ENCODE measurements around the gene APRT.

The APRT gene

DNA sequence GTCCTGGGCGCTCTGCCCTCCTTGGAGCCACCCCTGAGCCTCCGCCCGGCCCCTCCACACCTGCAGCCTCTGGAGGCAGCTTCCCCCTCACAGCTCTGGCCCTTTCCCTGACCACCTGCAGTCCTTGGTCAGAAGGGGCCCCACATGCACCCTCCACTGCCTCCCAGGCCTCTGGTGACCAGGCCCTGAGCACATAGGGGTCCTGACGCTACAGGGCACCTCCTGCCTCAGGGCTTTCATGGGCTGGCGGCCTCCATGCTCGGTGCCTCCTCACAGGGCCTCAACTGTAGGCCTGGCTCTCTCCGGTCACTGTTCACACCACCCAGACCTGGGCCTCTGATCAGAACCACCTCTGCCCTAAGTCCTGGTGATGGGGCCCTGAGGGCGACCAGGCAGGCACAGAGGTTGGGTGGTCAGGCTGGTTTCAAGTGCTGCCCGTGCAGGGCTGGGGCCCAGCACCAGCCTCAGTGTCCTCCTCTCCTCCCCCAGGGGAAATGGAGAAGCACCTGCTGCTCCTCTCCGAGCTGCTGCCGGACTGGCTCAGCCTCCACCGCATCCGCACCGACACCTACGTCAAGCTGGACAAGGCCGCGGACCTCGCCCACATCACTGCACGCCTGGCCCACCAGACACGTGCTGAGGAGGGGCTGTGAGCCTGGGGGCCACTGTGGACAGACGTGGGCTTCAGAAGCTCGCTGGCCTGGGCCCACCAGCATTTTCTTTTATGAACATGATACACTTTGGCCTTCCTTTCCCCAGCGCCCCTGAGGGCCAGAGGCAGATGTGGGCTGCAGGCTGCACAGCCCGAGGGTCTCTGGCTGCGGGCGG lies 3.9 kb downstream of the APRT start:
- no peak for DNase-seq (ENCODE audit: low read depth in 2 of 2)

DNA sequence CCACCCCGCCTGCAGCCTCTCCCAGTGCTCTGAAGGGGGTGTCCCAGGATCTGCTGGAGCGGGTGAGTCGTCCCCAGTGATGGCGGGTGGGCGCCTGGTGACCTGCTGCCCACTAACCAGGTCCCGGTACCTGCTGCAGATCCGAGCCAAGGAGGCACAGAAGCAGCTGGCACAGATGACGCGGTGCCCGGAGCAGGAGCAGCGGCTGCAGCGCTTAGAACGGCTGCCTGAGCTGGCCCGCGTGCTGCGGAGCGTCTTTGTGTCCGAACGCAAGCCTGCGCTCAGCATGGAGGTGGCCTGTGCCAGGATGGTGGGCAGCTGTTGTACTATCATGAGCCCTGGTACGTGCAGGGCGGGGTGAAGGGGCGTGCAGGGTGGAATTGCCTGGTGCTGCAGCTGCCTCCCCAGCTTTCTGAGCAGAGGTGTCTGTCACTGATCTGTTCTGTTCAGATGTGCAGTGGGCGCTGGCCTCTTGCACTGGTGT lies 4.5 kb downstream of the APRT start:
- DNase-seq (ENCODE audit: low read depth in 2 of 2) = no peak

DNA sequence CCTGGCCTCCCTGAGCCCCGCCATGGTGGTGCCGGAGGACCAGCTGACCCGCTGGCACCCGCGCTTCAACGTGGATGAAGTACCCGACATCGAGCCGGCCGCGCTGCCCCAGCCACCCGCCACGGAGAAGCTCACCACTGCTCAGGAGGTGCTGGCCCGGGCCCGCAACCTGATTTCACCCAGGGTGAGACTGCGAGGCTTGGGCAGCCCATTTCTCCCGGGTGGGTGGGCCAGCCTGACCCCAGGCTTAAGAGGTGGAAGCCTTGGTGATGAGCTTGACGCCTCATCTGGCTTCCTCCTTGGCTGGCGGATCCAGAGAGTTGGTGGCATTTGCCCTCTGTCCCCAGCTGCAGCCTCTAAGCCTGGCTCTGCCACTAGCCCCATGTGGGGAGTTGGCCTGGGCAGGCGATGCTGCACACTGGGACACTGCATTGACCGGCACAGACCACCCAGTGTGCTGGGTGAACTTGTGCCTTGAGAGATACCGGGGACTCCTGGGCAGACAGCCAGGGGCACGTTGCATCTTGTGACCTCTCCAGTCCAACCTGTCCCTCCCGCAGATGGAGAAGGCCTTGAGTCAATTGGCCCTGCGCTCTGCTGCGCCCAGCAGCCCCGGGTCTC lies 5.1 kb downstream of the APRT start:
- no peak for DNase-seq (ENCODE audit: low read depth in 2 of 2)

DNA sequence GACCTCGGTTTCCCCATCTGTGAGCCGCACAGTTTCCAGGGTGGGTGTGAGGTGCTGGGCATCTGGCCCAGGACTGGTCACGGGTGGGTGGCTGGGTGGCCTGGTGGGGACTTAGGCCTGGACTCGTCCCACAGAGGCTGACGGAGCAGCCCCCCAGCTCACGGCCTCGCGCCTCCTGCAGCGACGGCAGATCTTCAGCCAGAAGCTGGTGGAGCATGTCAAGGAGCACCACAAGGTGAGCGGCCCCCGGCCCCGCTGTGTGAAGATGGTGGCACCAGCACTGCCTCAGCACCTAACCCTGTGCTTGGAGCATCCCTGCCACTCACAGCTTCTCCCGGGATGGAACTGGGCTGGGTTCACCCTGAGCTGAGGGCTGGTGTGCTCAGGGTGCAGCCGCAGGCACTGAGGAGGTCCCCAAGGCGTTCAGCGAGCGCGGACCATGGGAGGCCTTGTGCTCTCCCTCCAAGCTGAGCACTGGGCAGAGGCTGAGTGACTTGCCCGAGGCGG lies 5.8 kb downstream of the APRT start:
- no peak for DNase-seq (ENCODE audit: low read depth in 2 of 2)

- DNase-seq (ENCODE audit: low read depth in 2 of 2) = no peak
These were observed 6.4 kb downstream of the APRT start for GRCh38 chr16:88805340-88805715.

DNA sequence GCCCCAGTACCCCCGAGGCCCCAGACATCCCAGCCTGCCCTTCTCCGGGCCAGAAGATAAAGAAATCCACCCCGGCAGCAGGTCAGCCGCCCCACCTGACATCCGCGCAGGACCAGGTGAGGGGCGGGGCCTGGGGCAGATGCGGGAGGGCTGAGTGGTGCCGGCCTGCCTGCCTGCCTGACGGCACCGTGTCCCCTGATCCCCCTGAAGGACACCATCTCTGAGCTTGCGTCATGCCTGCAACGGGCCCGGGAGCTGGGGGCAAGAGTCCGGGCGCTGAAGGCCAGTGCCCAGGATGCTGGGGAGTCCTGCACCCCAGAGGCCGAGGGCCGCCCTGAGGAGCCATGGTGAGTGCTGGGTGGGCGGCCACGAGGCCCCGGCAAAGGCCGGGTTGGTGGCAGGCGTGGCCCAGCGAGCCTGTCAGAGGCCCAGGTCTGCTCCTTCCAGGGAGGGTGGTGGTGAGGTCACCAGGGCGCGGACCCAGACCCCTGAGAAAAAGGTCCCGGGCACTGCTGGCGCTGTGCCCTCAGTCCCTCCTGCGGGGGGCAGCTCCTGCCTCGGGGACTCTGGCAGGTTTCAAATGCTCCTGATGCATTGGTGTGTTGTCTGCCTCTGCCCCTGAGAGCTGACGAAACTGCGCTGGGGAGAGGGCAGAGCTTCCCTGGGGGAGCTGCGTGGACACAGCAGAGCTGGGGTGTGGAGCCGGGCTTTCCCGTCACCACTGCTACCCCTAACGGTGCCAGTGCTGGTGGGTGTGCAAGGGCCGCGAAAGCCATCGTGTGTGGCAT lies 7.0 kb downstream of the APRT start:
- DNase-seq (ENCODE audit: low read depth in 2 of 2) = no peak

- DNase-seq (ENCODE audit: low read depth in 2 of 2) = no peak
These were observed 7.6 kb downstream of the APRT start for GRCh38 chr16:88804173-88804551.

- peak; percentile 77 to 84 for DNase-seq (ENCODE audit: low read depth in 2 of 2)
These were observed 8.3 kb downstream of the APRT start, which contains the start of gene CDT1 for GRCh38 chr16:88803264-88803987. Gene CDT1, plus strand, starts transcription at chr16:88803789. Its CDS starts 43 bp downstream, at chr16:88803832.

DNA sequence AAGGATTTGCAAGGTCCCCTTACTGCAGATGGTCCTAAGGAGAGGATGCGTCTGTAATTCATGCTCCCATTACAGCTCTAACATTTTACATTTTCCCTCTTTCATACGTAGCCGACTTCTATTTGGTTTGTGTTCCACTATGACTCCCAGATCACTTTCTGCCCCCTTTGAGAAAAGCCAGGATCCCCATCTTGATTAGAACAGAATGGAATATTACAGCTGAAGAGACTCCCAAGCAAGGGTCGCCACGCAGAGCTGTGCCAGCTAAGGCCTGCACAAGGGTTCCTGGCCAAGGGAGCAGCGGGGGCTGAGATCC lies 11.5 kb downstream of the APRT start:
- DNase-seq (ENCODE audit: low read depth in 2 of 2) = no peak

DNA sequence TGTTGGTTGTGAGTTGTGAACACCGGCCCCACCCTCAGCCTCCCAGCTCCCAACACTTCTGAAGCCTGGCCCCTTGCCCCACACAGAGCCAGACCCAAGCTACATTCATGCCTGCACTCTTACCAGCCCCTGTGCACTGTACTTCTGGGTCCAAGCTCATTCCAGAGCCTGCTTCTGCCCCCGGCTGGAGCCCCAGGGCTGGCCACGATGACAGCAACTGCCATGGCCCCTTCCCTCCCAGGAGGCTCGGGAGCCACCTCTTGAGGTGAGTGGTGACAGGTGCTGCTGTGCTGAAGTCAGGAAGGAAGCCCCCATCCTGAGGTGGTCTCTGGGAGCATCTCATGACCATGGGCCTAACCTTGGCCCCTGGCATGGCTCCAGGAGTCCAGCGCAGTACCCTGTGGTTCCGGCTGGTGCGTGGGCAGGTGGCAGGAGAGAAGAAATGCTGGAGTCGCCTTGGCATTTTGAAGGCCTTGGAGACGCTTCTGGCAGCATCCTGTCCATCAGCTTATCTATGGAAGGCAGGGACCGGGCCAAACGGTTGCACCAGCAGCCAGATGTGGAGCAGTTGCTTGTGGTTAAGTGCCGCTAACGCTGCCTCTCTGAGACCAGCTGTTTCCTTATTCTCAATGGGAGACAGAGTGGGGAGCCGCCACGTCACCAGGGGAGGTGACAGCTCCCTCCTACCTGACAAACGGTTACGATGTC lies 12.0 kb downstream of the APRT start:
- no peak for DNase-seq (ENCODE audit: low read depth in 2 of 2)

DNA sequence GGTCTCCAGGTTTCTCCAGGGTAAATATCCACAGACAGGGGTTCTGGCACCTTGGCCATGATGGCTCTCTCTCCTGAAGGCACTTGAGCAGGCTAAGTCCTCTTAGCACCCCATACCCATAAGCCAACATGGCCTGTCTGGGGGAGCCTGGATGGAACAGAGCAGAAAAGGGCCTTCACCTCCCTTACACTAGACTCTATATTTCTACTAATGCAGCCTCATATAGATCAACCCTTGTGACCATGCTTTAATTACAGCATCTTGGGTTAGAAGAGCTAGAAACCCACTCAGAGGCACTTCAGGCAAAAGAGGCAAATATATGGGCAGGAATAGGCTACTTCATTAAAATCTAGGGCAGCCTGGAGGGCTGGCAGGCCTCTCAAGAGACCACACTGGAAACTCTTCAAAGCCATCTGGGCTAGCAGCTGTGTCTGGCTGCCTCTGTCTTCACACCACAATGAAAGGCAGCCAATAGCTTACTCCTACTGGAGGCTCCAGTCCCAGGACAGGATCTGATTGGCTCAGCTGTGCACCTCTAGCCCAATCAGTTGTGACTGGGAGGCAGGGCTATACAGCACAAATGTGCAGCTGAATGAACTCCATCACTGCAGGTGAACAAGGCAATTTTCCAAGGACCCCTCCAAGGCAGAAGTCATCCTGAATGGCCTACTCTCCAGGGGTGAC lies 12.8 kb downstream of the APRT start:
- DNase-seq (ENCODE audit: low read depth in 2 of 2) = no peak

GRCh38 chr16:88798073-88798472 lies 13.7 kb downstream of the APRT start:
- DNase-seq (ENCODE audit: low read depth in 2 of 2) = no peak

DNA sequence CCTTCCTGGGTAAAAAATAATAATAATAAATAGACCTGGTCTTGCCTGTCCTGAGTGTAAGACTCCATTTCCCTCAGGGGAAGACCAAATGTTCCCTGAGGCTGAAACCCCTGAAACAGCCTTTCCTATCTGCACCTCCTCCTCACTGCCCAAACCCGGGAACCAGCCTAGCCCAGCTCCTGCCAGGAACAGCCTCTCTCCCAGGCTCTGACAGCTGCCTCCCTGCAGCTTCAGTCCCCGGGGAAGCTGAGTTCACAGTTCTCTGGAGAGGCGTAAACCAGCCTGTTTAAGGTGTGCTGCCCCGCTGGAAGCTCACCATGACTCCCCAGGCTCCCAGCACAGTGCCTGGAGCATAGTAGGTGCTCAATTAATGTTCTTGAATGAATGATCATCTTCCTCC lies 15.4 kb downstream of the APRT start:
- no peak for DNase-seq (ENCODE audit: low read depth in 2 of 2)

GRCh38 chr16:88793251-88793954 lies 18.3 kb downstream of the APRT start:
- no peak for DNase-seq (ENCODE audit: low read depth in 2 of 2)

DNA sequence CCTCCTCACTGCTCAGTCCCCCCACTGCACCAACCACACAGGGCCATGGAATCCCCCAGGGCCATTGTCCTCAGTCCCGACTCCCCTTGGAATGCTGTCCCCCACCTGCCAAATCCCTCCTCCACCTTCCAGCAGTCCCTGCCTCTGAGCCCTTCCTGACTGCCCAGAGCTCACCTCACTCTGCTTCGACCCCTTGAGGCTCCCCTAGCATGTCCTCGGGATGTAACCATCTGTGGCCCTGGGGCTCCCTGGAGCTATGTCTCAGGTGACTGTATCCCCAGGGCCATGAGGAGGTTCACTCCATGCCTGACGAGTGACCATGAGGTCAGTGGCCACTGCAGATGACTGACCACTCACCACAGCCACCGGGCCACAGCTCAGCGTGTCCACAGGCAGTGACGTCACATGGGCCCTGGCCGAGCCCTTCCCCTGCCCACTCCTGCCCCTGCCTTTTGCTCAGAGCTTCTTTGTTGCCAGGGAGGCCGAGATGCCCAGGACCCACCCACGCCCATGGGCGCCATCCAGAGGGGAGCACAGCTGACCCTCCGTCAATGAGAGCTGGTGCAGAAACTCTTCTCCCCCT lies 19.0 kb downstream of the APRT start:
- no peak for DNase-seq (ENCODE audit: low read depth in 2 of 2)

GRCh38 chr16:88792078-88792550 lies 19.6 kb downstream of the APRT start:
- DNase-seq (ENCODE audit: low read depth in 2 of 2) = no peak

- no peak for DNase-seq (ENCODE audit: low read depth in 2 of 2)
These were observed 21.2 kb downstream of the APRT start for GRCh38 chr16:88790312-88791211.

- no peak for DNase-seq (ENCODE audit: low read depth in 2 of 2)
These were observed 22.1 kb downstream of the APRT start for GRCh38 chr16:88789594-88789993.
